HEK293 (cell line): ENCODE measurements around the gene GYS2.
"Not testable (repeated sequence)": the region's sequence is repeated elsewhere in the genome, so short reads cannot be mapped to it uniquely, and the experiment has no call there.

ENCODE experiments used
- CTCF ChIA-PET: fragments of 350-600 bp; formaldehyde crosslinking; extraction: SDS; loops from one replicate; lab custom pipeline; 2021; ENCODE audit warnings: antibody characterized with exemption; lab: Yijun Ruan, JAX
- POLR2A ChIA-PET: fragments of 300-600 bp; formaldehyde crosslinking; extraction: SDS; loops from one replicate; lab custom pipeline; 2020; ENCODE audit warnings: antibody characterized with exemption, inconsistent platforms; lab: Yijun Ruan, JAX
- H3K27ac ChIP-seq: fragments of 200-500 bp; sonication (Bioruptor generic); 2 replicates; pipeline ENCODE4 v1.5.1; 2014; ENCODE audit warnings: low read depth, low read length, control low read depth, inconsistent platforms; ENCODE audit errors: extremely low read depth
- H3K36me3 ChIP-seq, 2 experiments: fragments of 200-500 bp in 1 of 2; sonication (Bioruptor generic) in 1 of 2; 1 replicate in 1 of 2; 2 replicates in 1 of 2; pipeline ENCODE4 v1.5.1; 2014 to 2017; ENCODE audit warnings: inconsistent platforms in 2 of 2, low read length in 2 of 2; ENCODE audit not compliant: control insufficient read depth in 2 of 2, insufficient read depth in 1 of 2
- H3K4me1 ChIP-seq: fragments of 200-500 bp; sonication (Bioruptor generic); 2 replicates; pipeline ENCODE4 v1.5.1; 2014; ENCODE audit warnings: mild to moderate bottlenecking, low read length, inconsistent platforms; ENCODE audit not compliant: control insufficient read depth, insufficient read depth
- H3K4me3 ChIP-seq: 2 replicates; pipeline ENCODE4 v1.5.1; 2011; ENCODE audit warnings: low read depth, mild to moderate bottlenecking, control low read depth, low read length, moderate library complexity
- H3K9me3 ChIP-seq: fragments of 200-500 bp; sonication (Bioruptor generic); 2 replicates; pipeline ENCODE4 v1.5.1; 2014; ENCODE audit warnings: low read depth, low read length, inconsistent platforms; ENCODE audit not compliant: control insufficient read depth, insufficient read depth
- GLIS2 ChIP-seq: fragments of 450-650 bp; formaldehyde crosslinking; IDR thresholded peaks from 2 replicates; pipeline ENCODE4 v1.5.1; 2016; ENCODE audit warnings: missing biosample characterization, missing genetic modification characterization
- KLF8 ChIP-seq: fragments of 450-650 bp; formaldehyde crosslinking; IDR thresholded peaks from 2 replicates; pipeline ENCODE4 v1.5.1; 2016; ENCODE audit warnings: missing biosample characterization, missing genetic modification characterization
- SCRT2 ChIP-seq: fragments of 450-650 bp; formaldehyde crosslinking; IDR thresholded peaks from 2 replicates; pipeline ENCODE4 v1.5.1; 2016; ENCODE audit warnings: missing biosample characterization, missing genetic modification characterization
- SP7 ChIP-seq: fragments of 450-650 bp; formaldehyde crosslinking; IDR thresholded peaks from 2 replicates; pipeline ENCODE4 v1.5.1; 2016; ENCODE audit warnings: missing biosample characterization, missing genetic modification characterization
- TRIM28 ChIP-seq: IDR thresholded peaks from 2 replicates; pipeline ENCODE4 v1.6.1; 2011; ENCODE audit warnings: low read length, control low read depth, borderline replicate concordance
- ZBTB8A ChIP-seq: fragments of 450-650 bp; formaldehyde crosslinking; IDR thresholded peaks from 2 replicates; pipeline ENCODE4 v1.5.1; 2016; ENCODE audit warnings: missing biosample characterization, missing genetic modification characterization
- ZFP37 ChIP-seq: fragments of 450-650 bp; formaldehyde crosslinking; IDR thresholded peaks from 2 replicates; pipeline ENCODE4 v1.5.1; 2016; ENCODE audit warnings: missing biosample characterization, missing genetic modification characterization
- ZNF112 ChIP-seq: fragments of 450-650 bp; formaldehyde crosslinking; IDR thresholded peaks from 2 replicates; pipeline ENCODE4 v1.5.0; 2017; ENCODE audit warnings: missing biosample characterization, missing genetic modification characterization
- ZNF121 ChIP-seq: fragments of 450-650 bp; formaldehyde crosslinking; IDR thresholded peaks from 2 replicates; pipeline ENCODE4 v1.5.1; 2016; ENCODE audit warnings: missing biosample characterization, missing genetic modification characterization
- ZNF169 ChIP-seq: fragments of 450-650 bp; formaldehyde crosslinking; IDR thresholded peaks from 2 replicates; pipeline ENCODE4 v1.5.1; 2016; ENCODE audit warnings: missing biosample characterization, missing genetic modification characterization
- ZNF174 ChIP-seq: fragments of 450-650 bp; formaldehyde crosslinking; IDR thresholded peaks from 2 replicates; pipeline ENCODE4 v1.5.0; 2017; ENCODE audit warnings: missing biosample characterization, mild to moderate bottlenecking, missing genetic modification characterization
- ZNF292 ChIP-seq: fragments of 450-650 bp; formaldehyde crosslinking; IDR thresholded peaks from 2 replicates; pipeline ENCODE4 v1.5.1; 2016; ENCODE audit warnings: low read depth, missing biosample characterization, missing genetic modification characterization, borderline replicate concordance
- ZNF521 ChIP-seq: fragments of 450-650 bp; formaldehyde crosslinking; IDR thresholded peaks from 2 replicates; pipeline ENCODE4 v1.5.1; 2017; ENCODE audit warnings: missing biosample characterization, mild to moderate bottlenecking, missing genetic modification characterization
- ZNF629 ChIP-seq: fragments of 450-650 bp; formaldehyde crosslinking; IDR thresholded peaks from 2 replicates; pipeline ENCODE4 v1.5.1; 2017; ENCODE audit warnings: missing biosample characterization, missing genetic modification characterization
- ZNF654 ChIP-seq: fragments of 450-650 bp; formaldehyde crosslinking; IDR thresholded peaks from 2 replicates; pipeline ENCODE4 v1.5.1; 2016; ENCODE audit warnings: low read depth, missing biosample characterization, missing genetic modification characterization
- ZNF776 ChIP-seq: fragments of 450-650 bp; formaldehyde crosslinking; IDR thresholded peaks from 2 replicates; pipeline ENCODE4 v1.5.0; 2017; ENCODE audit warnings: missing biosample characterization, missing genetic modification characterization, borderline replicate concordance
- ZNF777 ChIP-seq: fragments of 450-650 bp; formaldehyde crosslinking; IDR thresholded peaks from 2 replicates; pipeline ENCODE4 v1.5.1; 2017; ENCODE audit warnings: missing biosample characterization, missing genetic modification characterization, borderline replicate concordance
- ZNF837 ChIP-seq: fragments of 450-650 bp; formaldehyde crosslinking; IDR thresholded peaks from 2 replicates; pipeline ENCODE4 v1.5.1; 2016; ENCODE audit warnings: missing biosample characterization, missing genetic modification characterization
- TF ChIP-seq, protein P1 (sequence below): fragments of 450-650 bp; formaldehyde crosslinking; IDR thresholded peaks from 2 replicates; pipeline ENCODE4 v1.5.1; 2016; ENCODE audit warnings: missing biosample characterization, missing genetic modification characterization

The GYS2 gene

DNA sequence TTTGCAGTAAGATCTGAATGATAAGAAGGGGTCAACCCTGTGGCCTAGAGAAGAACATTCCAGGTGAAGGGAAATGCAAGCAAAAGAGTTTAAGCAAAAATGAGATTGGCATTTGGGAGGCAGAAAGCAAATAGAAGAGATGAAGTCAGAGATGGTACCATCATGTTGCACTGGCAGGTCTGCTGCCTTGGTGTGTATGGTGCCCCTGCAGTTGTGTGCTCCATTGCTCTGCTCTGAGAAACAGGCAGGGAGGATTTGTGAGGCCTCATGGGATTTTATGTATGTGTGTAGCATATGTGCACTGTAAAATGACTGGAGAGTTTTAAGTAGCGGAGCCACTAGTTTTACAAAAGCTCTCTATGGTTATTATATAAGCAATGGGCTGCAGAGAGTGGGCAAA, 46.4 kb upstream of the GYS2 start (continued):
- no peak for TF ChIP-seq ZNF837
- TF ChIP-seq ZNF521 (tag by site-specific recombination), result no peak
- no peak for TF ChIP-seq ZNF174 (tag by site-specific recombination)
- no peak for TF ChIP-seq KLF8

DNA sequence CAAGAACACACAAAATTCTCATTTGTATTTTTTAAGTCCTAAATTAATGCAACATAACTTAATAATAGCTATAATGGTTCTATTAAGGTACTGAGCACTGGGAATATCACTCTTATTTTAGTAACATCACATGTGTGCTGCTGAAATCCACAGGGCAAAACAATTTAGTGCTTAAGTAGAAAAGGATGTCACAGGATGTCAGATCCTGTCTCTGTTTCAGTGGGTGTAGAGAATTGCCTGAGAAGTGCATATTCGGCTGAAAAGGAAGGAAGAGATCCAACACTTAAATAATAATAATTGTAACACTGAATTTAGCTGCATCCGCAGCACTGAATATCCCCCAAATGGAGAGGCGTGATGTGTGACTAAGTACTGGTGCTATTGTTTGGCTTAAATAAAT, 44.4 kb upstream of the GYS2 start:
- CTCF ChIA-PET, result no interaction called here
- Histone ChIP-seq H3K27ac (no peak overlapping the region), H3K9me3 (no peaks in the 10 kb centered on the region), H3K4me1 (no peaks in the 10 kb centered on the region), H3K4me3 (no peak overlapping the region), H3K36me3 (peaks cover 63 to 99% of the 10 kb centered on the region in 2 experiments)
- TF ChIP-seq GLIS2 (tag by site-specific recombination) (no peak), ZFP37 (tag by site-specific recombination) (no peak), ZNF777 (tag by site-specific recombination) (no peak), ZBTB8A (tag by site-specific recombination) (no peak), ZNF169 (tag by site-specific recombination) (no peak), SP7 (tag by site-specific recombination) (no peak), ZNF292 (tag by site-specific recombination) (no peak)
- POLR2A ChIA-PET, result interaction anchor here (1.8 kb wide), 1 partner anchor 8 kb away, joined by 11 read pairs; the partner anchor contains the start of gene LDHB

DNA sequence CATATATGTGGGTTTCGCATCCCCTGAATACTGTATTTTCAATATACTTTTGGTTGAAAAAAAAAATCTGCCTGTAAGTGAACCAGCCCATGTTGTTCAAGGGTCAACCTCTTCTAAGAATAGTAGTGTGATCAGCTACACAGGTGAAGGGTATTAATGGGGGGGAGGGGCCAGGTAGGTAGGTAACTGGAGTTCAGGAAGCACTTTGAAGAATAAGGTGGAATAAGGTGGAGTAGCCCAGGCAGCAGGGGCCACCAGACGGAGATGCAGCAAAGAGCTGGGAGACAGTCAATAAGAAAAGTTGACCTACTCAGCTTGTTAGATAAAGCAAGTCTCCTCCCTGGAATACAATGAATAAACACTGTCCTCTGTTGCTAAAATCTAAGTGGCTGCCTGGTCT, 43.7 kb upstream of the GYS2 start:
- CTCF ChIA-PET, result interaction anchor here (0.6 kb wide), 1 partner anchor 79 kb away, joined by 3 read pairs; no protein-coding TSS in a partner anchor
- peaks cover 63 to 99% of the 10 kb centered on the region in 2 experiments for H3K36me3 ChIP-seq

DNA sequence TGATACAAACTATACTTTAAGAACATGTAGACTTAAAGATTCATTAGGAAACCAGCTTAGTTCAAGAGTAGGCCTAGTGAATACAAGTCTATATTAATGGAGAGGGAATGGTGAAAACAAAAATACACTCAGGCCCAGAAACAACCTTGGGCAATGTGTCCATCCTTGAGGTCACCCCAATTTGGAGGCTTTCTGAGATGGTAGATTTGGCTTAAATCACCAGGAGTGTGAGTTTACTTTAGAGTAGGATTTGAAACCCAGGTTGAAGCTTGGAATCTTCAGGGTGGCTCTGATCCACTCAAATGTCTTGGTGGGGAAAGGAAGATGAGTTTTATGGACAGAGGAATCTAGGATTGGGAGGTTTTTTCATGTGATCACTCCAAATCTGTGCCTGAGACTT, 42.5 kb upstream of the GYS2 start:
- TF ChIP-seq ZNF121 (tag by site-specific recombination), result no peak
- TF ChIP-seq SCRT2 (tag by site-specific recombination), result no peak
- TF ChIP-seq, all 188 proteins: peak for 0
- peaks cover 63 to 99% of the 10 kb centered on the region in 2 experiments for H3K36me3 ChIP-seq
- H3K9me3 ChIP-seq, result no peaks in the 10 kb centered on the region
- no peaks in the 10 kb centered on the region for H3K4me1 ChIP-seq
- CTCF ChIA-PET, result interaction anchor here (0.9 kb wide), 1 partner anchor 19 kb away, joined by 3 read pairs; no protein-coding TSS in a partner anchor
- H3K4me3 ChIP-seq, result no peak overlapping the region
- POLR2A ChIA-PET, result interaction anchor here (1.2 to 1.6 kb wide), 2 partner anchors 10 to 14 kb away, joined by 3 to 7 read pairs; partner anchors contain the start of gene LDHB
- no peak overlapping the region for H3K27ac ChIP-seq

More for the DNA sequence above, 43.7 kb upstream of the GYS2 start:
- no peak overlapping the region for H3K27ac ChIP-seq
- H3K9me3 ChIP-seq, result no peaks in the 10 kb centered on the region
- no peak overlapping the region for H3K4me3 ChIP-seq
- TF ChIP-seq ZNF629 (tag by site-specific recombination) (no peak), ZNF654 (tag by site-specific recombination) (no peak), ZNF112 (no peak), TRIM28 (no peak), SCRT2 (tag by site-specific recombination) (no peak), ZNF776 (tag by site-specific recombination) (no peak)
- TF ChIP-seq, protein P1, sequence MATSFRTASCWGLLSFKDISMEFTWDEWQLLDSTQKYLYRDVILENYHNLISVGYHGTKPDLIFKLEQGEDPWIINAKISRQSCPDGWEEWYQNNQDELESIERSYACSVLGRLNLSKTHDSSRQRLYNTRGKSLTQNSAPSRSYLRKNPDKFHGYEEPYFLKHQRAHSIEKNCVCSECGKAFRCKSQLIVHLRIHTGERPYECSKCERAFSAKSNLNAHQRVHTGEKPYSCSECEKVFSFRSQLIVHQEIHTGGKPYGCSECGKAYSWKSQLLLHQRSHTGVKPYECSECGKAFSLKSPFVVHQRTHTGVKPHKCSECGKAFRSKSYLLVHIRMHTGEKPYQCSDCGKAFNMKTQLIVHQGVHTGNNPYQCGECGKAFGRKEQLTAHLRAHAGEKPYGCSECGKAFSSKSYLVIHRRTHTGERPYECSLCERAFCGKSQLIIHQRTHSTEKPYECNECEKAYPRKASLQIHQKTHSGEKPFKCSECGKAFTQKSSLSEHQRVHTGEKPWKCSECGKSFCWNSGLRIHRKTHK (tag by site-specific recombination), result no peak
- no peaks in the 10 kb centered on the region for H3K4me1 ChIP-seq
- POLR2A ChIA-PET, result interaction anchor here (0.5 to 1.8 kb wide), 2 partner anchors 9 to 156 kb away, joined by 4 to 11 read pairs; partner anchors contain the start of gene LDHB

DNA sequence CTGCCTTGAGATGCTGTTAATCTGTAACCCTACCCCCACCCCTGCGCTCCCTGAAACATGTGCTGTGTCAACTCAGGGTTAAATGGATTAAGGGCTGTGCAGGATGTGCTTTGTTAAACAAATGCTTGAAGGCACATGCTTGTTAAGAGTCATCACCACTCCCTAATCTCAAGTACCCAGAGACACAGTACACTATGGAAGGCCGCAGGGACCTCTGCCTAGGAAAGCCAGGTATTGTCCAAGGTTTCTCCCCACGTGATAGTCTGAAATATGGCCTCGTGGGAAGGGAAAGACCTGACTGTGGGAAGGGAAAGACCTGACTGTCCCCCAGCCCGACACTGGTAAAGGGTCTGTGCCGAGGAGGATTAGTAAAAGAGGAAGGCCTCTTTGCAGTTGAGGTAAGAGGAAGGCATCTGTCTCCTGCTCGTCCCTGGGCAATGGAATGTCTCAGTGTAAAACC, 40.4 kb upstream of the GYS2 start:
- H3K4me1 ChIP-seq, H3K27ac ChIP-seq, H3K9me3 ChIP-seq, H3K4me3 ChIP-seq, CTCF ChIA-PET: not testable (repeated sequence)
- peaks cover 74 to 97% of the 10 kb centered on the region in 2 experiments for H3K36me3 ChIP-seq
- POLR2A ChIA-PET, result interaction anchor here (0.8 kb wide), 1 partner anchor 12 kb away, joined by 3 read pairs; no protein-coding TSS in a partner anchor
